Measurements from ENCODE around the gene BCR.

Gene BCR

DNA sequence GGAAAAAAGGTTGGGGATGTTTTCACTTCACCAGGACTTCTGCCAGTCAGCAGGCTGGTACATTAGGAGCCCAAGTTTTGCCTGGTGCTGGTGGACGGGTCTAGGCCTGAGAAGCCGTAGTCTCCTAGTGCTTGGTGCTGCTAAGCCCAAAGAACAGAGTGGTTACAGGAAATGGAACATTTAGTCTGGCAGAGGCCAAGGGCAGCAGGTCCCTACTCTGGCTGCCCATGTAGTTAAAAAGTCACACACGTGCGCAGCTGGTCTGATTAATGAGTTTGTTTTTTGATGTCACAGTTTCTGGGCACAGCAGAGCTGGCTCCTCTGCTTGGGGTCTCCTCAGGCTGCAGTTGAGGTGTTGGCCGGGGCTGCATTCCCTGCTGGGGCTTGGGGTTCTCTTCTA, 20.6 kb downstream of the BCR start:
- DNase-seq (ENCODE audit: low read depth), result no peak

DNA sequence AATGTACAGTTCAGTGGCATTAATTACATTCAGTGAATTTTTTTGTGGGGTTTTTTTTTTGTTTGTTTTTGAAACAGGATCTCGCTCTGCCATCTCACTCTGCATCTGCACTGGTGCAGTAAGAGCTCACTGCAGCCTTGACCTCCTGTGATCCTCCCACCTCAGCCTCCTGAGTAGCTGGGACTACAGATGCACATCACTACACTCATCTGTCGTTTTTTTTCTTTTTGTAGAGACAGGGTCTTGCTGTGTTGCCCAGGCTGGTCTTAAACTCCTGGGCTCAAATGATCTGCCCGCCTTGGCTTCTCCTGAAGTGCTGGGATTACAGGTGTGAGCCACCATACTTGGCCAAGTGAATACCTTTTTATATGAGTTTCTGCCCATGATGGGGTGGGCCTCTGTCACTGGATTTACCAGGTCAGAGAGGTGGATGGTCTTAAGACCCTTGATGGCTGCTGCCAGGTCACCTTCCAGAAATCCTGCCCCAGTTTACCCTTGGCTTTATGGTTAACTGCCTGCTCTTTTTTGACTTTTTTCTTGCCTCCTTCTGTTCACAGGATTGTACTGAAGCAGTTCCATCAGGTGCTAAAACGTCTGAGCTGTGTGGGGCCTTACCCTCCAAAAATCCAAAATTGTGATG, 22.6 kb downstream of the BCR start:
- DNase-seq (ENCODE audit: low read depth), result no peak

DNA sequence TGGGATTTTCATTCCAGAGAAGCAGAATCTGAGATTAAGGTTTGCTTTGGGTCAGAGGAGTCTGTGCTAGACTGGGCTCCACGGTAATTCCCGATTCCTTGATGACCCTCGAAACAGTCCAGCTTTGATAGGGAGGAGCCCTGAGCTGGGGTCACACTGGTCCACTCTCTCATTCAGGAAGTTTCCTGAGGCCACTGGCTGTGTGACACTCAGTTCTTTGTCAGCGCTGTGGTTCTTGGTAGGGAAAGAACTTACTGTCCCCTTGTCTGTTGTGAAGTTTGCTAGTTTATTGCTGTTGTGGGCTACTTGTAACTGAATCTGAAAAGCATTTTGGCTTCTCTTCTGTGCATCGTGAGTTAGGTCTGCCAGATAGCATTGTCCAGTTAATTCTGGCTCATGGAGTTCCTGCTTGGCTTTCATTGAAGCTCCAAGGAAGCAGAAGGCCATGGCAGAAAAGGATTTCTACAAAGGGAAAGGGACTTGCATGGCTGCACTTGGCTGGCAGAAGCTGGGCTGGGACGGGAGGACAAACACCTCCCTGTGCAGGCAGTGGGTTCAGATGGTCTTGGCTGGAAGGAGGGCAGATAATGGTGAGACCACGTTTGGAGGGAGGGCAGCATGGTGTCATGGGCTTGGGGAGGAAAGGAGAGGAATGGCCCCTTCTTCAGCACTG, 23.3 kb downstream of the BCR start:
- DNase-seq (ENCODE audit: low read depth), result no peak

DNA sequence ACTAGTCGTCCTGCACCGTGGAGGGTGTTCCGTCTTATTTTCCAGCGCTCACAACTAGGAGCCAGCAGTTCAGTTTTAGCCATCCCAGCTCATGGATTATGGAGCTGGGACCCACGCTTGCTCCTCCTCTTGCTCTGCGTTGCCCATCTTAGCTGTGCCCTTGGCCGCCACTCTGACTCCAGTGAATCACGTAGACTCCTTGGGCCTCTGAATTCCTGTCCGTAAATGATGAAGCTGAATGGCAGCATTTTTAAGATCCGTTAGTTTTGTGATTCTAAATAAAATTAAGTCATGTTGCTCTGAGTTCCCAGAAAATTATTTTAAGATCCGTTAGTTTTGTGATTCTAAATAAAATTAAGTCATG, 23.8 kb downstream of the BCR start:
- no peak for DNase-seq (ENCODE audit: low read depth)

DNA sequence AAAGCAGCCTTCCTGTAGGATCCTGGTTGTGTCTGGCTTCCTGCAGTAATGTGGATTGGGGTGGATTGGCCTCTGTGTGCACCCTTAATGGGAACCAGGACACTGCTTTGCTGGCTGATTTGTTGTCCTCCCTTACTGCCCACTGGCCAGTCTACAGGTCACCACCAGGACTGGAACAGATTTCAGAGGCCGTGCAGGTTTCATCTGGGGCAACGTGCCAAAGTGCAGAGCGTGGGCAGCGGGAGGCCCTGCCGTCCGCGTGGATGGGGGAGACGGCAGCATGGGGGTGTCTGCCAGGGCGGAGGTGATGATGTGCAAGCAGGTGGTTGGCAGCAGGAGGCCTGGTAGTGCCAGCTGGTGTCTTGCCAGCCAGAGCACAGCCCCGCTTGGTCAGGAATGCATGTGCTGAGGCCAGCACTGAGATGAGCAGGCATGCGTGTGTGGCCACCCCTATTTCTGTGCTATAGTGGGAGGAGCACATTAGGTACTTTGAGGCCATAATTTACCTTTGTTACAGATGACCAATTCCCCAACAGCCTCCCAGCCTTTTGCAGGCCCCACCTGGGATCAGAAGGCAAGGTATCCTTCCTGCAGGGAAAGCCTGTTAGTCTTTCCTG, 24.3 kb downstream of the BCR start:
- no peak for DNase-seq (ENCODE audit: low read depth)

DNA sequence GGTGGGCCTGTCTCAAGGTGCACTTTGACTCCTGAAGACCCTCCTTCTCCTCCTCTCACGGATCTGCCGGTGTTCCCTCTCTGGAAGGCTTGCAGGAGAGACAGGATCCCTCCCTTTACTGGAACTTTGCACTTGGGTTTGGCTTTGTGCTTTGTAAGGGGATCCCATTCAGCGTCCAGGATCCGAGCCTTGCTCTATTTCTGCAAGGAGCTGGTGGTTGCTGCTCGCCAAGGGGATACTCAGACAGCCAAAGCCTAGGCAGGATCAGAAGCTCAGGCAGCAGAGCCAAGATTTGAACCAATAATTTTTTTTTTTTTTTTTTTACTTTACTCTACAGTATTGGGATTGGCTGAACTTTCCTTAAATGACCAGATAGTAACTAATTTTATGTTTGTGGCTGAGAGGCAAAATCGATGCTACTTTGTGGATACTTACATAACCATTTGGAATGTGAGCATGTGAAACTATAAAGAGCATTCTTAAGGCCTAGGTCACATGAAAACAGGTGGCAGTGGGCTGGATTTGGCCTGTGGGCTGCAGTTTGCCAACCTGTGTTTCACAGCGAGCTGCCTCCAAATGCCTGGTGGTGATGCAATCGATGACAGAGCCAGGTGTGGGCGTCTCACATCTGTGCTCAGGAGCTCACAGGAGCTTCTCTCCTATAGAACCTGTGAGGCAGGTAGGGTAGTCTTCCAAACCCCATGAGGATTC, 25.2 kb downstream of the BCR start:
- no peak for DNase-seq (ENCODE audit: low read depth)

DNA sequence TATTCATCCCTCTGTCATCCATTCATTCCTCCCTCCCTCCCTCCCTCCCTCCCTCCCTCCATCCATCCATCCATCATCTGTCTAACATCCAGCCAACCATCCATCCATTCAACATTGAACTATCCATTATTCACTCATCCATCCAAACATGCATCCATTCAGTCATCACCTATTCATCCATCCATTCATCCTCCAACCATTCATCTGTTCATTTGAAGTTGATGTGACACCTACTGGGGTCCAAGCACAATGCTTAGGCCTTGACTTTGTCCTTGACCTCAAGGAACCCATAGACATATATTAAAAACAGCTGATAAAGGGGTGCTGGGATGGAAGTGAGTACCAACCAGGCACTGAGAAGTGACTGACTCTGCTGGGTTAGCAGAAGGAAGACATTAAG, 26.6 kb downstream of the BCR start:
- no peak for DNase-seq (ENCODE audit: low read depth)

DNA sequence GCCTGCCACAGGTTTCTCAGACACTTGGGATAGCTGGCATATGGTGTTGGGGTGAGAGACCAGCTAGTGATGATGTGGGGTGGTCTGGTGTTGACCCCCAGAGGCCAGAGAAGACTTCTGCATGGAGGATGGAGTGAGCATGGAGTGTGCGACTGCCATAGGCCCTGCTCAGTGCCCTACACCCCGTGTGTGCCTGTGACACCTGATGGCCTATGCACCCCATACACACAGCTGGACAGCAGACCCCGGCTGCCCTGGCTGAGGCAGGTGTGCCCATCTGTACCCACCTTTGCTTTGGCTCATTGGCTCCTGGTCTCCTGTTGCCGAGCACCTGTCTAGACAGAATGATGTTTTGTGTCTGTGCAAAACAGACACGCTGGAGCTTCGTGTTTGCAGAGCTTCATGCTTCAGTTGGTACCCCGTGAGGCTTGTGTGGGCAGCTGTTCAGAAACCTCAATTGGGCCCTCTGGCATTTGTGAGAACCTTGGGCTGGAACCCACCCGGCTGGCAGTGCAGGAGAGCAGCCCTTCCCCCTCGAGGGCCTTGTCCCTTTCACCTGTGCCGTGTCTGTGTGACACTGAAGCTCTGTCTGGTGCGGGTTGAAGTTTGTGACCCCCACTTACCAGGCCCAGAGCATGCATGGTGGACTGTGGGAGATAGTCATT, 27.6 kb downstream of the BCR start:
- no peak for DNase-seq (ENCODE audit: low read depth)

DNA sequence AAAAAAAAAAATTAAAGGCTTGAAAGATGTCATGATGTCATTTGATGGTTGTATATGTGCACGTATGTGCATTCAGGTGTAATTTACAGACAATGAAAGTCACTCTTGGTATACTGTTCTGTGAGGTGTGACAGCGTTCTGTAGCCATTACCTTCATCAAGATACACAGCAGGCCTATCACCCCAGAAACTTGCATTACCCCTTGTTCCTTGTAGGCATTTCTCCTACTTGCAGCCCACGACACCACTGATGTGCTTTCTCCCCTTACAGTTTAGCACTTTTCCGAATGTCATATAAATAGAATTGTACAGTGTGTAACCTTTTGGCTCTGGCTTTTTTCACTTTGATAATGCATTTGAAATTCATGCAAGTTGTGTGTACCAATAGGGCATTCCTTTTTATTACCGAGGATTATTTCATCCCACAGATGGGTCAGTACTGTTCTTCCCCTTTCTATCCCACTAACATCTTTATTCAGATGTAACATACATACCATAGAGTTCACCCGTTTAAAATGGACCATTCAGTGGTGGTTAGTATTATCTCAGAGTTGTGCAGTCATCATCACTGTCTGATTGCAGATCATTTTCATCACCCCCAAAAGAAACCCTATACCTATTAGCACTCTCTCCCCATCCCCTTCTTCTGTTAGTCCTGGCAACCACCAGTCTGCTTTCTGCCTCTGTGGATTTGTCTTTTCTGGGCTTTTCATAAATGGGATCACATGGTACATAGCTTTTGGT, 30.3 kb downstream of the BCR start:
- DNase-seq (ENCODE audit: low read depth), result no peak

DNA sequence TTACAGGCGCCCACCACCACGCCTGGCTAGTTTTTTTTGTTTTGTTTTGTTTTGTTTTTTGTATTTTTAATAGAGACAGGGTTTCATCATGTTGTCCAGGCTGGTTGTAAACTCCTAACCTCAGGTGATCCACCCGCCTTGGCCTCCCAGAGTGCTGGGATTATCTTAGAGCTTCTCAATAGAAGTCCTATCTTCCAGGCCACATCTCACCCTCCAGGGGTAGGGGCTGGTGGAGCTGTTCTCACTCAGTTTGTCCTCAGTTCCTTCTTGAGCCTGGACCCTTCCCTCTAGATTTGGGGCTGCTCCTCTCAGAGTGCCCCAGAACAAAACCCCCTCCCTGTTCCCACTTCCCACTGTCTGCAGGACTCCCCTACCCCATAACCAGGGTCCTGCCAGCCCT, 31.3 kb downstream of the BCR start:
- DNase-seq (ENCODE audit: low read depth), result no peak

DNA sequence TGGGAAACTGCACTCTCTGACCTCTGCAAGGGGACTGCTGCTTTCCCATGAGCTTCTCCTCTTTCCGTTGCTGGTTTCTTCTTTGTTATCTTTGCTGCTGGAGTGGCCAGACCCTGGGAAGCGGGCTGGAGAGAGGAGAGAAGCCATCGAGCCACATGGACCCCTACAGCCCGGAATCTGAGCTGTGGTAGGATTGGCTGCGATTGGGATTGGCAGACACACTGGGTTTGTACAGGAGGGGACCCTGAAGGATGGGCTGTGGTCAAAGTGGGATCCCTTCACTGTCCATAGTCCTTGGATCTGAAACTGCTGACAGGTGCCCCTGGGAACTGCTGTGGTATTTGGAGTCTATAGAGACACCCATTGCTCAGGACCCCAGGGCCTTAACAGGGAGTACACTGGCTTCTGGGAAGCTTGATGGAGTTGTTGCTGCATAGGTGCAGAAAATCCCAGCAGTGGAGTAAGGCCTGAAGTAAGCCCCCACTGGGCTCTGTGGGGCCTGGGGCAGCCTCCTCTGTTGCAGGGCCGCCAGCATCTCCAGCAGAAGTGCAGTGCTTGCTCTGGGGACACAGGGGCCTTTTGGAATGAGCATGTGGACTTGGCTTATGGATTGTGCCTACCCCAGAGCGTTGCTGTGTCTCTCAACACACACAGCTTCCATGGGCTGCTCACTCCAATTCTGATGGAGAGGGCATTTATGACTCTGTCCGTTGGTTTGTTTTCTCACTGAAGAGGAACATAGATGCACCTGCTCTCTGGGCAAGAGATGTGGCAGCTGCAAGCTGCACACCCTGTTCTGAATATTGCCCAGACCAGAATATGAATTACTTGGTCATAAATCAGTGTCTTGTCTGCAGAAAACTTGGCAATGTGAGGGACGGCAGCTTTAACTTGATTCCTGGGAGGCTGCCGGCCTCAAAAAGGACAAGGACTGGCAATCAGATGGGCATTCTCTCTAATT, 32.0 kb downstream of the BCR start:
- DNase-seq (ENCODE audit: low read depth), result no peak

DNA sequence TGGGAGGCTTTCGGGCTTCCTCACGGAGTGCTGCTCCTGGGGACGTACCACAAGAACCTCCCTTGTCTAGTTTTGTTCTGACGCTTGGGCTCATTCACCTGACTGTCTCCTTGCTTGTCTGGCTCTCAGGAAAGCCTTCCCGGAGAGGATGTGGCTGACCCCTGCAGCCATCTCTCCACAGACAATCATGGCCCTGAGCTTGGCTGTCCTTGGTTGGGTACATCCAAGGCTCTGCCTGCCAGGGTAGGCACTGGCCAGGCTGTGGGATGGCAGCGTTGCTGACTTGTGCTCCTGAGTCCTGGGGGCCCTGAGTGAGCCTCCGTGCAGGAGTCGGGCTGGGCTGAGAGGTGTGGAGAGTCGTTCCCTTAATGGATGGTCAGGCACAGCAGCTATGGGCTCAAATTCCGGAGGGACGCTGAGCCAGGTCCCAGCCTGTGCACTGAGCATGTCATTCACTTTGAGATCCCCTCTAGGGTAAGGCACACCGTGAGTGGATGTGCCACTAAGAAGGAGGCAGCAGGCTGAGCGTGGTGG, 32.8 kb downstream of the BCR start:
- no peak for DNase-seq (ENCODE audit: low read depth)

DNA sequence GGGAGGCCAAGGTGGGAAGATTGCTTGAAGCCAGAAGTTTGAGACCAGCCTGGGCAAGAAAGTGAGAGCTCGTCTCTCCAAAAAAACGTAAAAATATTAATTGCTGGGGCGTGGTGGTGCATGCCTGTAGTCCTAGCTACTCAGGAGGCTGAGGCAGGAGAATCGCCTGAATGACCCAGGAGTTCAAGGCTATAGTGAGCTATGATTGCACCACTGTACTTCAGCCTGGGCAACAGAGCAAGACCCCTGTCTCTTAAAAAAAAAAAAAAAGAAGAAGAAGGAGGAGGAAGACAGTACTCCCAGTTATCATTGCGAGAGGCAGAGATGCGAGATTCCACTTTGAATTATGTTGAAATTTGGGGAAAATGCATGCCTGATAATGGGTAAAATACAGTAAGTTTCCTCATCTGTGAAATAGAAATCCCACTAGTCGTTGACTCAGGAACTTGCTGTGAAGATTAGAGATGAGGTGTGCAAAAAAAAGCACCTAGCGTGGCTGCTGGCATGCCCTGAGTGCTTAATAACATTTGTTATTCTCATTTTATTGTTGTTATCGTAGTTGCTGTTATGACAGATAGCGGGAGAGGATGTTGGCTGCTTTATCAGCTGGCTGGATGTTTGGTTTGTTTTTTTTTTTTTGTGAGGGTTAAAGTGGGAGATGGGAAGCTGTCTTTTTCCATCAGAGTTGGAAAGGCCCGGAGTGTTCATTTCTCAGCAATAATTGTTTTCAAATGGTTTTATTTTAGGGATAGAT, 33.4 kb downstream of the BCR start:
- DNase-seq (ENCODE audit: low read depth), result no peak

DNA sequence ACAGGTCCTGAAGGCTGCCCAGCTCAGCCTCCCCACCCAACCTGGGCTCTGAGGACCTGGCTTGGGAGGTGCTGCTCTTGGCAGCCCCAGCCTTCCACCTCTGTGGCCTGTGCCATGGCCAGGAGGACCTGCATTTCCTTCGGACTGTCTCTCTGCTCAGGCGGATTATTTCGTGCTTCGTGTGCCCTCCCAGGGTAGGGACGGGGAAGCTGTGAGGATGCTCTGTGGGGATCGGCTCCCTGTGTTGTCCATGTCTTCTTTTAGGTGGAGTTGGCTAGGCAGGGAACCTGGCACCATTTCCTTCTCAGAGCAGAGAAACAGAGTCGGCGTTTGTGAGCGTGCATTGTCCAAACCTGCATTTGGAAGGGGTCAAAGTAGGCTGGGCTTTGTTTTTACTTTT, 34.1 kb downstream of the BCR start:
- no peak for DNase-seq (ENCODE audit: low read depth)

DNA sequence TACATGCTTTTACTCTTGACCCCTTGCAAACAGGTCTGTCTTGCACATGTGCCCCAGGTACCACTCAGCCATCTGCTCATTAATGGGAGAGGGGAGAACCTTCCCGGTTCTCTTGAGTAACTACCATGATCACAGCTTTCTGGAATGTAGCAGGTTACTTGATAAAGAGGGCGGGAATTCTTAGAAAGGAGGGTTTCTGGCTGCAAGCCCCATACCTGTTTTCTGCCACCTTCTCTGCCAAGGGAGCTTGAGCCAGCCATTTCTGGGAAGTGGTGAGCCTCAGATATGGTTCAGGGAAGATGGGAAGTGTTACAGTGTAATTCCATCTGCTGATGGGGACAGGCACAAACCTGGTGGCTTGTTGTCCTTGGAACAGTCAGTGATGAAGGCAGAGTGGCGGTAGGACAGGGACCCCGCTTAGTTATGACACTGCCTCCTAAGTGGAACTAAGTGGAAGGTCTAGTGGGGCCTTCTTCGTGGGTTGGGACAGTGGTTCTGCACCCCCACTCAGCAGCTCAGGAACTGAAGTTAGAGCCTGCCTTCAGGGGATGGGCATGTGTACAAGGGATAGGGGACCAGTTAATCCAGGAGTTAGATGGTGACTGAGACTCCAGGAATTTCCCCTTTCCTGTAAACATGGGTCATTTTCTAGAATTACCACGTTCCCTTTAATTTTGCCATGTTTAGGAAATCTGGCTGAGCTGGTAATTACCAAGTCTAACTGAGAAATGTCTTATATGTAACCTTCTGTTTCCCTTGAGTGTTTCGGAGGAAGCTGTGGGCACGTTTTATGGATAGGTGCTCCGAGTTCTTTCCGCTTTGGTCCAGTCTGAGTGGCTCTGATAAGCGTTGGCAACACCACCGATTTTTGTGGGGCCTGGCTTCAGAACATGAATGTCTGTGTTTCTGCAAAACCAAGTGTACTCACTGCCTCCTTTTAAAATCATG, 35.3 kb downstream of the BCR start:
- no peak for DNase-seq (ENCODE audit: low read depth)

DNA sequence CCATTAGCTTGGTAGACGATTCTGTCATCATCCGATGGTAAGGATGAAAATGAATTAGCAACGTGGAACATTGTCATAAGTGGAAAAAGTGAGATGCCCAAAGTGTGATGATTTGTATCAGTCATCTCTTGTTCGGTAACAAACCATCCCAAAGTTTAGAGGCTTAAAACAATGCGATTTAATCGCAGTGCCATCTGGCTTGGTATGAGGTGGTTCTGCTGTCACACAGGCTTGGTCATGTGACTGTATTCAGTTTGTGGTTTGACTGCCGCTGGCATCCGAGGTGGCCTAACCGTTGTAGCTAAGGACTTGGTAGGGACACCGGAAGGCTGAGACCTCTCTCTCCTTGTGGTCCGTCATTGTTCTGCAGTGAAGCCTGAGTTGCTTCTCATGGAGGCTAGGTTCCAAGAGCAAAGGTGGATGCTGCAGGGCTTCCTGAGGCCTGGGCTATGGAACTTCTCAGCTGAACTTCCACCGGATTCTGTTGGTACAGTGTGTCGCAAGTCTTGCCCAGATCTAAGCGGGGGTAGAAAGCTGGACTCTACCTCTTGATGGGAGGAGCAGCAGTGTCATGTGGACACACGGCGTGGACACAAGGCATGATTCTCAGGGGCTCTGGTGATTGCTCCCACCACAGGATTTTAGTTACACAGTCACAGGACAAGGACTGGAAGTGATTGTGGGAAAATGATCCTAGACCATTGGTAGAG, 36.3 kb downstream of the BCR start:
- DNase-seq (ENCODE audit: low read depth), result no peak

DNA sequence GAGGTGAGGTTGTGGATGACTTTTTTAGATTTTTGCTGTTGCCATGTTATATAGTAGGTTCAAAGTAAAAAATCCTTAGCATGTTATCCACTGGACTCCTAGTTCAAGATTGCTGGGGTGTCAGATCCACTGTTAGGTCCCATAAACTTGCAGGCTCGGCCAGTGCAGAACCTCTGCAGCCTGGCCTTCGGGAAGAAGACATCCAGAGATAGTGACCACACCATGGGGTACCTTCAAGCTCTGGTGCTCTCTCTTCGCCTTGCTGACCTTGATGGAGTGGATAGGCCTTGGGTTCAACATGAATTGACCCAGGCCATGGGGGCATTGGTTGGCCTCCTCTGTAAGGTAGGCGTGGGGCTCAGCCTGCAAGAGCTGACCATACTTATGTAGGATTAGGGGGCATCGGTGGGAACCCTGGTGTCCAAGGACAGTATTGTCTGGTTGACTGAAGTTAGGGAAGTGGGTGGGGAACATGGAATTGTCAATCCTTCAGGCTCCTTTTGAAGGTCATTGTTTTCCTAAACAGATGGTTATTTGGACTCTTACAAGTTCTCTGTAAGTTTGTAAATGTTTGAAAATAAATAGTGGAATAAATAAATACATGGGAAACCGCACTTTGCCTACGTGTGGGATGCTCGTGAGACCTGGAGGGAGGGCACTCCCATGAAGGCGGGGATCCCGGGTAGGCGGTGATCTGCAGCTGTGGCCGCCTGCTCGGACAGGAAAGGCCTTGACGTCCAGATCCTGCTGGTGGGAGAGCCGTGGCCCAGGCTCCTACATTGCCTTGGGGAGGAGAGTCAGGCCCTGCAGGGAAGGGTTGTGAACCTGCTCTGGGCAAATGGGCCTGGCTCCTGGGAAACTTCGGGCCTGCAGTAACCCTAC, 37.1 kb downstream of the BCR start:
- DNase-seq (ENCODE audit: low read depth), result no peak

Measured in stimulated activated CD8-positive, alpha-beta memory T cell treated with anti-CD3 and anti-CD28 coated beads, Interleukin-15, amount 100 ng/mL, for 24 hours (primary cell).